Suprapubic skin (tissue), 4 donors: ENCODE measurements around the gene LTBP2.

ENCODE experiments used
- EP300 ChIP-seq: sonication (generic); formaldehyde crosslinking; IDR thresholded peaks from one replicate; pipeline ENCODE4 v1.6.1; 2017; ENCODE audit warnings: antibody characterized with exemption
- POLR2A ChIP-seq, 2 donors: fragments of 450-650 bp; IDR thresholded peaks; one replicate each; pipeline ENCODE4 v1.6.1; 2017; ENCODE audit warnings: antibody characterized with exemption in 2 of 2, mild to moderate bottlenecking in 2 of 2, moderate library complexity in 2 of 2
- POLR2AphosphoS5 ChIP-seq, 3 donors: sonication (generic); formaldehyde crosslinking; IDR thresholded peaks; one replicate each; pipeline ENCODE4 v1.6.1; 2017; ENCODE audit warnings: antibody characterized with exemption in 3 of 3
- TF ChIP-seq, protein P1 (sequence below), 2 donors: fragments of 200-600 bp in 1 of 2; fragments of 450-650 bp in 1 of 2; sonication (generic) in 1 of 2; IDR thresholded peaks; one replicate each; pipeline ENCODE4 v1.5.1; 2016 to 2019; ENCODE audit warnings: antibody characterized with exemption in 2 of 2, mild to moderate bottlenecking in 1 of 2, moderate library complexity in 1 of 2

- TF ChIP-seq, protein P1, sequence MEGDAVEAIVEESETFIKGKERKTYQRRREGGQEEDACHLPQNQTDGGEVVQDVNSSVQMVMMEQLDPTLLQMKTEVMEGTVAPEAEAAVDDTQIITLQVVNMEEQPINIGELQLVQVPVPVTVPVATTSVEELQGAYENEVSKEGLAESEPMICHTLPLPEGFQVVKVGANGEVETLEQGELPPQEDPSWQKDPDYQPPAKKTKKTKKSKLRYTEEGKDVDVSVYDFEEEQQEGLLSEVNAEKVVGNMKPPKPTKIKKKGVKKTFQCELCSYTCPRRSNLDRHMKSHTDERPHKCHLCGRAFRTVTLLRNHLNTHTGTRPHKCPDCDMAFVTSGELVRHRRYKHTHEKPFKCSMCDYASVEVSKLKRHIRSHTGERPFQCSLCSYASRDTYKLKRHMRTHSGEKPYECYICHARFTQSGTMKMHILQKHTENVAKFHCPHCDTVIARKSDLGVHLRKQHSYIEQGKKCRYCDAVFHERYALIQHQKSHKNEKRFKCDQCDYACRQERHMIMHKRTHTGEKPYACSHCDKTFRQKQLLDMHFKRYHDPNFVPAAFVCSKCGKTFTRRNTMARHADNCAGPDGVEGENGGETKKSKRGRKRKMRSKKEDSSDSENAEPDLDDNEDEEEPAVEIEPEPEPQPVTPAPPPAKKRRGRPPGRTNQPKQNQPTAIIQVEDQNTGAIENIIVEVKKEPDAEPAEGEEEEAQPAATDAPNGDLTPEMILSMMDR (IDR thresholded peaks at IDR 0.05) = no peak
- TF ChIP-seq POLR2A (IDR thresholded peaks at IDR 0.05) = no peak
- no peak for TF ChIP-seq EP300
- no peak for TF ChIP-seq POLR2AphosphoS5 (IDR thresholded peaks at IDR 0.05)
These were observed 4.5 kb upstream of the LTBP2 start for GRCh38 chr14:74616507-74616906.
